HG02759 (cell line): Measurements from ENCODE around the gene KRT82.
"Not testable (repeated sequence)": the region's sequence is repeated elsewhere in the genome, so short reads cannot be mapped to it uniquely, and the experiment has no call there.

ENCODE experiments used
- ATAC-seq: cut with Tn5 transposase; IDR thresholded peaks from one replicate; pipeline ENCODE4 v1.9.1; 2021; ENCODE audit warnings: mild to moderate bottlenecking, moderate library complexity; ENCODE audit not compliant: unreplicated experiment

The KRT82 gene

DNA sequence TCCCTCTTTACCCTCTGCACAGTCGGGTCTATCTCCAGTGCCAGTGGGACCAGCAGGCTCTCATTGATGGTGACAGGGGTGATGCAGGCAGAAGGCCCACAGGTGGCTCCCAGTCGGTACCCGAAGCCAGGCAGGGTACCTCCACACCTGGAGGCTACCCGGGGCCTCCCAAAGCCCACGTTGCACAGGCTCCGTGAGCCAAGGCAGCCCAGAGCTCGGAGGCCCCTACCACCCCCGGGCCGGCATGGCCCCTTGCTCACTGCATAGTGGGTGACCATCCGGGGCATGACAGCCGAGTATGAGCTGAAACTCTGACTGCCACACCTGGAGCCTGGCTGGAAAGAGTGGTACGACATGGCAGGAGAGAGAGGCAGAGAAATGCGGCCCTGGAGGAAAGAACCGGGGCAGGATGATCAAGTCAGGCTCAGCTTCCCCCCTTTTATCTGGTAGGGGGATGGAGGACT lies at the start of gene KRT82:
Gene KRT82 (minus strand): TSS at position 414 of the 464 bp plus-strand sequence. CDS start 58 bp downstream, at position 356.
- no peak for ATAC-seq

DNA sequence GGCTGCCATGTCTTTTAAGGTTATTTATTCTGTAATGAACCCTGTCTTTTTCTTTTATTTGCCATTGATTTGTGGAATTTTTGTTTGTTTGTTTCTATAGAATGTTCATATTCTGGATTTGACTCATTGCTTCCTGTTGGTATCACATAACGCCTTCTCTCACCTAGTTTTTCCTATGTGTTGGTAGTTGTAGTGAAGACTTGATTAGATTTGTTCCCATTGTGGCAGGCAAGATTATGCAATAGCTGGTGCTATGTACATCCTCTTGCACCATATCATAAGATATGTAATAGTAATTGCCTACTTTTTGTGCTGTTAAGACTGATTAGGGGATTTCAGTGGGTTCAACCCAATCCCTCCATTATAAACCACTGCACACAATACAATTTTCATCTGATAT lies 49.7 kb upstream of the KRT82 start:
- no peak for ATAC-seq

GRCh38 chr12:52454411-52455201 lies 48.5 kb upstream of the KRT82 start:
- ATAC-seq, result no peak

- ATAC-seq, result no peak
These were observed 46.0 kb upstream of the KRT82 start, which contains the start of gene KRT6B for GRCh38 chr12:52452101-52452500. TSS of gene KRT6B (minus strand) at chr12:52452146. CDS start at chr12:52452078, 68 bp downstream.

GRCh38 chr12:52448228-52448627 lies 42.1 kb upstream of the KRT82 start:
- no peak for ATAC-seq

- not testable (repeated sequence) for ATAC-seq
These were observed 41.1 kb upstream of the KRT82 start for GRCh38 chr12:52447196-52447595.

DNA sequence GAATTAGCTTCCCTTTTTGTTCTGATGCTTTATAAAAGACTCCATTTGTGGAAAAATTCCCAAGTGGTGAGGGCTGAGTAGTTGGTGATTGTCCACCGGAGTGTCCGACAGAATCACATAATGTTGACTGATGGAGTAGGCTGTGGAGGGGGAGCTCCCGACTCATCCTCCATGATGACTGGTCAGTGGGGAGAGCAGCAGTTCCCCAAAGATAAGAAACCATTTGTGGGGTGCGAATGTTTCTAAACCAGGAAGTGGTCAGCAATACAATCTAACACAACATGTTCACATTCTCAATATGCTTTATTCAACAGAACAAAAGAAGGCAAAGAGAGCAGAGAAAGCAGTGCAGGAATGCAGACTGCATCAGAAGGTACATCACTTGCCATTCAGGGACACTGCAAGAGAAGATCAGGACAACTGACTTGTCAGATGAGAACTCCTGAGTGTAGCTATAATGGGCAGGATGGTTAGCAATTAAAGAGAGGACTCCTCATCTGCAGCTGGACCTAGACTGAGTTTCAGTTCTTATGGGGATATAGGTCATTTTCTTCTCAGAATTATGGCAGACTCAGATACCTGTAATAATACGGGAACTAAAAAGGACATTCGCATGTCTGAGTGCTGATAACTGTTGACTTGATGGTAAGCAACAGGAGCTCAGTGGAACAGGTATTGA lies 40.4 kb upstream of the KRT82 start:
- no peak for ATAC-seq

DNA sequence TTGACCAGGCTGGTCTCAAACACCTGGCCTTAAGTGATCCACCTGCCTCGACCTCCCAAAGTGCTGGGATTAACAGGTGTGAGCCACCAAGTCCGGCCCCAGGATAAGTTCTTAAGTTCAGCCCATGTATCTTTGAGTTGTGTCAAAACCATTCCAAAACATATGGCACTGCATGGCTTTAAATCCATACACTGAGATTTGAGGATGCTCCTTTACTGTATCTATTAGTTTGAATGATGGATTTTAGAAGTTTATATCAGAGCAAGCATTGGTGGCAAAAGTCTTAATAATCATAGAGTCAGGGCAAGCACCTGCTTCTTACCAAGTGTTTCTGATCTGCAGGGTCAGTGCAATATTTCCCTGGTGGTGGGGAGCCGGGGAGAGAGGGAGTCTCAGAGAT lies 39.7 kb upstream of the KRT82 start:
- ATAC-seq, result no peak

DNA sequence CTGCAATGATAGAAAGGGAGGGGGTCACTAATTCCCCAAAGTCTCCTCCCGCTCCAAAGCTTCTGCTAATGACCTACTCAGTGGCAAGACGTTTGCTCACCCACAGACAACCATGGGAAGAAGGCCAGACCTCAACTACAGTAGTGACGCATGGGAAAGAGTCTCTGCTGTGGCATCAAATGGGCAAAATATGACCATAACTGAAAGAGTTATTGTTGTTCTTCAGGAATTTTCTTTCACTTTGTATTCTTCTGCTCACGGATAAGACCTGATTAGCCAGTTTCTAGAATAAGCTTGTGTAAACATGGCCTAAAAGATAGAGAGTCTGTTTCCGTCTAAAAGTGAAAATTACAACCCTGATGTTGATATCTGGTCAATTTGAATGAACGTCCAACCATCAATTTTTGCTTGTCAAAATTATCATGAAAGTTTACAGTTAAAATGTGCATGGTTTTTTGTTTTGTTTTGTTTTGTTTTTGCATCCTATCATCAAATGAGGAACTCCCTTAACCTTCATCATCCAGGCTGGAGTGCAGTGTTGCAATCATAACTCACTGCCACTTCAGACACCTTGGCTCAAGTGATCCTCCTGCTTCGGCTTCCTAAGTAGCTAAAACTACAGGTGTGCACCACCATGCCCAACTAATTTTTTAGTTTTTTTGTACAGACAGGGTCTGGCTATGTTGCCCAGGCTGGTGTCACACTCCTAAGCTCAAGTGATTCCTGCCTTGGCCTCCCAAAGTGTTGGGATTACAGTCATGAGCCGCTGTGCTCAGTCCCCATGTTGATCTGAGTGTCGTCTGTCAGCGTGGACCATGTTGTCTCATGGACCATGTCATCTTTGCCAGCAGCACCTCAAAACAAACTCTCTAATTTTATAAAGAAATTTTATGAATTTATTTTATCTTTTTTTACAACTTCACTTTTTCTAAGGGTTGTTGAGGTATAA lies 38.8 kb upstream of the KRT82 start:
- no peak for ATAC-seq

DNA sequence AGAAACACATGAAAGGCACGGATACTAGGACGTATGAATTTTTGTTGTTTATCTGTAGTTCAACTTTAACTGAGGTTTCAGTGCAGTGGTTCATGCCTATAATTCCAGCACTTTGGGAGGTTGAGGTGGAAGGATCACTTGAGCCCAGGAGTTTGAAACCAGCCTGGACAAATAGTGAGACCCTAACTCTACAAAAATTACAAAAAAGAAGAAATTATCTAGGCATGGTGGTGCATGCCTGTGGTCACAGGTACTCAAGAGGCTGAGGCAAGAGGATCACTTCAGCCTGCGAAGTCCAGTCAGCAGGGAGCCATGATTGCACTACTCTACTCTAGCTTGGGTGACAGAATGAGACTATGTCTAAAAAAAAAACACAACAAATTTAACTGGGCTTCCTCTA lies 37.8 kb upstream of the KRT82 start:
- no peak for ATAC-seq

GRCh38 chr12:52442600-52443061 lies 36.5 kb upstream of the KRT82 start:
- no peak for ATAC-seq

GRCh38 chr12:52441320-52441911 lies 35.3 kb upstream of the KRT82 start:
- no peak for ATAC-seq

- no peak for ATAC-seq
These were observed 34.7 kb upstream of the KRT82 start for GRCh38 chr12:52440821-52441319.

GRCh38 chr12:52439845-52440244 lies 33.7 kb upstream of the KRT82 start:
- ATAC-seq, result no peak

- ATAC-seq, result no peak
These were observed 33.3 kb upstream of the KRT82 start for GRCh38 chr12:52439420-52439819.

DNA sequence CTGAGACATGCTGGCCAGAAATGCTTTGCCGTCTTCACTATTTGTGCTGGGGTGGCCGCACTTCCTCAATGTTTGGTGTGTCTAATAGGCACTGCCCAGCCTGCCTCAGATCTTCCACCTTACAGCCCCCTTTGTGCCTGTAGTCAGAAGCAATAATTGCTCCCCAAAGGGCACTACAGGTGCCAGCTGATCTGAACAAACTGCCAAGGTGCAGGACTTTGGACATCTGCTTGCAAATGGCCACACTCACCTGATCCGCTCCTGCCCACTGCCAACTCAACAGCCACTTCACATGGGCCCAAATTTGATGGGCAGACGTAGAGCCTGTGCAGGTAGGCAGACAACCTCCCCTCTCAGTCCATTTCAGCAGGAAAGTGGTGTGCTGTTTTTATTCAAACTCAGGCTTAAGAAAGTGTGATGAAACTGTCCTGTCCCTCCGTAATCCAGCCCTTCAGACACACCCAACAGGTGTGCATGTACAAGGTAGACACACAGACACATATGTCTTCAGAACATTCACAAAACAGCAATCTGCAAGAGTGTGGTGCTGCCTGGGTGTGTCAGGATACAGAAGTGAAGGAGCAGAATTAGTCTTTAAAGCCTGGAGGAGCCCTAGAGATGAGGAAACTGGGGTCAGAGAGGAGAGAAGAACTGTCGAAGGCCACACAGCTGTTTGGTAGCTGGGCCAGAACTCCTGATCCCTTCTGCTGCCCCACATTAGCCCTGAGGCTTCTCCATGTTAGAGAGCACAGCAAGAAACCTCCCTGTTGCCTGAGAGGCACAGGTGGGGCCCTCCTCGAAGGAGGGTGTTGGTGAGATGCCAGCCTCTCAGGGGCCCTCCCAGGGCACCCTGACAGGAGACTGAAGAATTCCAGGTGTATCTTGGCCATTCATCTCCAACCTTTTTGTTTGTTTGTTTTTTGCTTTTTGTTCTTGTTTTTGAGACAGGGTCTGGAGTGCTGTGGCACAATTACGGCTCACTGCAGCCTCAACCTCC lies 32.5 kb upstream of the KRT82 start:
- no peak for ATAC-seq

- no peak for ATAC-seq
These were observed 31.4 kb upstream of the KRT82 start for GRCh38 chr12:52437508-52437907.

DNA sequence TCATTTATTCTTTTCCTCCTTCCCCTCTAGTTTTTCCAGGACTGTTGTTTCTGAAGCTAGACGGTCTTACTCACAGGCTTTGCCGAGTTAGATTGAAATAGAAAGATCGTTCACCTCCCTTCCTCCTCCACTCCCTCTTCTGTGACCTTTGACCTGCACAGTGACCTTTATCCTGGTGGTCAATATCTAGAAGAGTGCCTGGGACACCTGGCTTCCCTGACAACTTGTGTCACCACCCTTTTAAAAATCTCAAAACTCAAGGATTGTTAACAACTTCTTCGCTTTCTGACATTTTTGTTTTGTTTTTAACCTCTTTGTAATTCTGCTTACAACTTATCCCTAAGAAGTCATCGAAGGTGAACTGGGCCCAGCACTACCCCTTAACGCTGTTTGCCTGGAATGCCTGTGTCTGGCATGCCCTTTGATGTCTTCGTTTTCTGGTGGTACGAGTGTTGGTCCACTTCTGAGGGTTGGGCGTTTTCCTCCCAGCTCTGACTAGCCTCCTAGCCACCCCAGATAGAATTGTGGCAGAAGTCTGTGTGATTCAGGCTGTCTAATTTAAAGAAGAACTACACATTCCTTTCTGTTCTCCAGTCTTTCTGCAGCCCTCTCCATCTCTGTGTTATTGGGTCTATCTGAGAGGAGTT lies 30.8 kb upstream of the KRT82 start:
- ATAC-seq, result no peak
